Mesendoderm (in vitro differentiated cells): ENCODE results near the gene CAP2.

ENCODE experiments used
- DNase-seq: peaks from one replicate; pipeline ENCODE4 v3.0.0; 2013
- H2AK5ac ChIP-seq: 2 replicates; pipeline ENCODE4 v1.6.1; 2013; ENCODE audit warnings: low read length, inconsistent platforms
- H2BK120ac ChIP-seq: 2 replicates; pipeline ENCODE4 v1.6.1; 2013; ENCODE audit warnings: low read depth, mild to moderate bottlenecking, low read length, moderate library complexity, mixed read lengths
- H2BK15ac ChIP-seq: replicated peaks from 2 replicates; pipeline ENCODE4 v1.6.1; 2013; ENCODE audit warnings: low read depth, mild to moderate bottlenecking, moderate library complexity
- H2BK5ac ChIP-seq: 2 replicates; pipeline ENCODE4 v1.6.1; 2013; ENCODE audit warnings: low read length, inconsistent platforms
- H3K18ac ChIP-seq: 2 replicates; pipeline ENCODE4 v1.6.1; 2013; ENCODE audit warnings: mild to moderate bottlenecking, low read length, mixed read lengths
- H3K23ac ChIP-seq: one replicate; pipeline ENCODE4 v1.6.1; 2013; ENCODE audit warnings: low read length
- H3K27ac ChIP-seq: 2 replicates; pipeline ENCODE4 v1.5.1; 2013; ENCODE audit warnings: low read depth, mild to moderate bottlenecking, inconsistent platforms, low read length, moderate library complexity
- H3K27me3 ChIP-seq: 2 replicates; pipeline ENCODE4 v1.6.1; 2013; ENCODE audit warnings: low read length, control low read depth, mild to moderate bottlenecking, inconsistent platforms; ENCODE audit not compliant: insufficient read depth, poor library complexity
- H3K36me3 ChIP-seq: 2 replicates; pipeline ENCODE4 v1.6.1; 2013; ENCODE audit warnings: low read length, inconsistent platforms; ENCODE audit not compliant: control insufficient read depth, insufficient read depth
- H3K4ac ChIP-seq: one replicate; pipeline ENCODE4 v1.6.1; 2013; ENCODE audit warnings: low read depth, mild to moderate bottlenecking, low read length, moderate library complexity
- H3K4me1 ChIP-seq: 2 replicates; pipeline ENCODE4 v1.6.1; 2013; ENCODE audit warnings: low read depth, low read length, inconsistent platforms; ENCODE audit not compliant: control insufficient read depth
- H3K4me2 ChIP-seq: 2 replicates; pipeline ENCODE4 v1.6.1; 2013; ENCODE audit warnings: low read length
- H3K4me3 ChIP-seq: 2 replicates; pipeline ENCODE4 v1.5.1; 2013; ENCODE audit warnings: mild to moderate bottlenecking, low read length
- H3K56ac ChIP-seq: one replicate; pipeline ENCODE4 v1.6.1; 2013; ENCODE audit warnings: low read length
- H3K79me1 ChIP-seq: 2 replicates; pipeline ENCODE4 v1.6.1; 2013; ENCODE audit warnings: low read length, inconsistent platforms
- H3K79me2 ChIP-seq: 2 replicates; pipeline ENCODE4 v1.6.1; 2013; ENCODE audit warnings: mild to moderate bottlenecking, low read length; ENCODE audit not compliant: control insufficient read depth, insufficient read depth
- H3K9ac ChIP-seq: 2 replicates; pipeline ENCODE4 v1.6.1; 2013; ENCODE audit warnings: low read length, inconsistent platforms
- H4K5ac ChIP-seq: one replicate; pipeline ENCODE4 v1.6.1; 2013; ENCODE audit warnings: low read length
- H4K8ac ChIP-seq: one replicate; pipeline ENCODE4 v1.6.1; 2013; ENCODE audit warnings: low read depth, mild to moderate bottlenecking, control low read depth, low read length, moderate library complexity
- WGBS: extraction: QIAGEN DNeasy Blood & Tissue Kit; methylation state at CpG from one replicate; pipeline ENCODE4 v1.1.7; 2013; ENCODE audit warnings: low lambda C conversion rate, missing lambda C conversion rate; ENCODE audit not compliant: insufficient coverage; ENCODE audit errors: extremely low coverage; 5-methylcytosine and 5-hydroxymethylcytosine counted together

The CAP2 gene

DNA sequence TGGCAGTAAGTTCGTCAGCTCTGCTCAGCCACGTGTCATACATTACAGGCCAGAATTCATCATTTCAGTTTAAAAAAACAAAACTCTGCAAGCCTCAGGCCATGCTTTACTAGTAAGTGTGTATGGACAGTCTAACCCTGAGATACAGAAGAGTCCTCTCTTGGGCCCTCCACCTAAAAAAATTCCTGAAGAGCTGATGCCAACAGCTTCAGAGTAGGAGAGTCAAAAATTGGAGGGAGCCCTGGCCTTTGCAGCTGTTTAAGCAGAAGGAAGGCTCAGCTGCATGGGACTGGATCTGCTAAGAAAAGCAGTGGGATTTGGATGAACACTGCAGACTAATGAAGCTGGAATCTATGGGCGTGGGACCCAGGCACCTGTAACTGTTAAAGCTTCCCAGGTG is 159.5 kb downstream of the CAP2 start:
- Histone ChIP-seq H2BK15ac (no peak overlapping the region), H3K4me1 (no peaks in the 10 kb centered on the region), H2AK5ac (no peak overlapping the region), H2BK5ac (no peak overlapping the region), H3K4me2 (no peak overlapping the region), H3K23ac (no peak overlapping the region), H2BK120ac (no peak overlapping the region), H3K27me3 (no peaks in the 10 kb centered on the region), H3K79me1 (no peaks in the 10 kb centered on the region), H3K4ac (no peak overlapping the region), H4K5ac (no peak overlapping the region), H3K9ac (no peak overlapping the region), H3K56ac (no peak overlapping the region), H3K36me3 (no peaks in the 10 kb centered on the region), H3K4me3 (no peak overlapping the region), H3K79me2 (no peaks in the 10 kb centered on the region), H3K18ac (no peak overlapping the region), H4K8ac (no peak overlapping the region), H3K27ac (no peak overlapping the region)
- no peak for DNase-seq
- WGBS = no CpG with 5 or more reads among the region's 3 CpGs

DNA sequence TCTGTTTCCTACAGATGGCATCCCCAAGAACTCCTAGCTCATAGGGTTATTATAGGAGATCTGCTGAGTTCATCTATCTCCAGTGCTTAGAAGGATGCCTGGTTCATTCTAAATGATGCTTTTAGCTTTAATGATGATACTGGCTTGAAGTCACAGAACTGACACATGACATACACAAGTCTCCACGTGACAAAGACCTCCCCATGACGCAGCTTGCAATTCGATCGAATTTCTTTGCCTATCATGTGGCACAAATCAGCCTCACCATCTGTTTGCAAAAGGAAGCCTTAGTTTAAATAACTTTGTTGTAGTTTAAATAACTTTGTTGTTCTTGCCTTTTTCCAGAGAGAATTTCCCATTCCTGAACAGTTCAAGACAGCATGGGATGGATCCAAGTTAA is 162.6 kb downstream of the CAP2 start:
- H3K4me3 ChIP-seq = no peak overlapping the region
- H3K36me3 ChIP-seq = no peaks in the 10 kb centered on the region
- DNase-seq = no peak
- no peaks in the 10 kb centered on the region for H3K79me1 ChIP-seq
- H3K56ac ChIP-seq = no peak overlapping the region
- H3K18ac ChIP-seq = no peak overlapping the region
- H4K5ac ChIP-seq = no peak overlapping the region
- H3K9ac ChIP-seq = no peak overlapping the region
- H2BK15ac ChIP-seq = no peak overlapping the region
- H3K27ac ChIP-seq = no peak overlapping the region
- no peak overlapping the region for H2BK120ac ChIP-seq
- H2AK5ac ChIP-seq = no peak overlapping the region
- no peaks in the 10 kb centered on the region for H3K79me2 ChIP-seq
- no peak overlapping the region for H4K8ac ChIP-seq
- no peaks in the 10 kb centered on the region for H3K27me3 ChIP-seq
- H3K4me1 ChIP-seq = no peaks in the 10 kb centered on the region
- no peak overlapping the region for H2BK5ac ChIP-seq
- no peak overlapping the region for H3K4ac ChIP-seq
- H3K4me2 ChIP-seq = no peak overlapping the region
- no CpG with 5 or more reads among the region's 4 CpGs for WGBS
- no peak overlapping the region for H3K23ac ChIP-seq

DNA sequence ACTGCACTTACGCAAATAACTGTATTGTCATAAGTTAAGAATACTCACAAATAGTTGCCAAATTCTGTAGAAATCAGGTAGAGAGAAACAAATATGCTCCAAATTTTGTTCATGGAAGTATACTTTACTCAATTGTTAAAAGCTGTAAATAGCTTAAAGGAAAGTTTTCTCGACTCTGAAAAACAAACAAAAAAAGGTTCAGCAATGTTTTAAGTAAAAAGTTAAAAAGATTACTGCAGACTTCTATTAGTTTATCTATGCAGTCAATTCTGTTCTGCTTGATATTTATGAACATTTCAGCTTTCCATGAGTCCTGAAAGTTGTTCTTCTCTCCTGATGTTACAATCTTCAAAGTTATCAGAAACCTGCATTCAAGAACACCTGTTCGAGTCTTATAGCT is 169.2 kb downstream of the CAP2 start:
- Histone ChIP-seq H4K5ac (no peak overlapping the region), H3K27ac (no peak overlapping the region), H3K27me3 (no peaks in the 10 kb centered on the region), H3K36me3 (no peaks in the 10 kb centered on the region), H3K79me1 (no peaks in the 10 kb centered on the region), H3K23ac (no peak overlapping the region), H3K9ac (no peak overlapping the region), H3K56ac (no peak overlapping the region), H3K79me2 (no peaks in the 10 kb centered on the region), H2BK120ac (no peak overlapping the region), H2BK15ac (no peak overlapping the region), H3K18ac (no peak overlapping the region), H2BK5ac (no peak overlapping the region), H3K4me2 (no peak overlapping the region), H4K8ac (no peak overlapping the region), H3K4me1 (no peaks in the 10 kb centered on the region), H3K4me3 (no peak overlapping the region), H2AK5ac (no peak overlapping the region), H3K4ac (no peak overlapping the region)
- DNase-seq = peak; percentile 30
- WGBS = no CpG with 5 or more reads among the region's 3 CpGs

DNA sequence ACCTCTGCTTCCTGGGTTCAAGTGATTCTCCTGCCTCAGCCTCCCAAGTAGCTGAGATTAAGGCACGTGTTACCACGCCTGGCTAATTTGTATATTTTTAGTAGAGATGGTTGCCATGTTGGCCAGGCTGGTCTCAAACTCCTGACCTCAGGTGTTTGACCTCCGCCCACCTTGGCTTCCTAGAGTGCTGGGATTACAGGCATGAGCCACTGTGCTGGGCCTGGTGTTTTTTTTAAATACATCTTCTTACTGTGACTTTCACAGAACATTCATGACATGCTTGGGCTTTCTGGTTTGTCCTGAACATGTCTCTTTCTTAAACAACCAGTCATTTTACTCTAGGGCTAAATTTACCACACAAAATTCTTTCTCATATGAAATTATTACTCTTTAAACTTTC is 172.0 kb downstream of the CAP2 start:
- no peak overlapping the region for H3K4ac ChIP-seq
- no peak overlapping the region for H4K8ac ChIP-seq
- H3K27me3 ChIP-seq = no peaks in the 10 kb centered on the region
- H3K79me2 ChIP-seq = no peaks in the 10 kb centered on the region
- no peak overlapping the region for H3K27ac ChIP-seq
- H2BK120ac ChIP-seq = no peak overlapping the region
- H4K5ac ChIP-seq = no peak overlapping the region
- no peak overlapping the region for H3K4me3 ChIP-seq
- no peak overlapping the region for H3K18ac ChIP-seq
- no peaks in the 10 kb centered on the region for H3K4me1 ChIP-seq
- no peak overlapping the region for H3K9ac ChIP-seq
- no CpG with 5 or more reads among the region's 3 CpGs for WGBS
- no peak overlapping the region for H3K4me2 ChIP-seq
- H2BK5ac ChIP-seq = no peak overlapping the region
- peak; percentile 38 for DNase-seq
- H2AK5ac ChIP-seq = no peak overlapping the region
- no peak overlapping the region for H2BK15ac ChIP-seq
- H3K36me3 ChIP-seq = no peaks in the 10 kb centered on the region
- H3K56ac ChIP-seq = no peak overlapping the region
- H3K79me1 ChIP-seq = no peaks in the 10 kb centered on the region
- no peak overlapping the region for H3K23ac ChIP-seq

DNA sequence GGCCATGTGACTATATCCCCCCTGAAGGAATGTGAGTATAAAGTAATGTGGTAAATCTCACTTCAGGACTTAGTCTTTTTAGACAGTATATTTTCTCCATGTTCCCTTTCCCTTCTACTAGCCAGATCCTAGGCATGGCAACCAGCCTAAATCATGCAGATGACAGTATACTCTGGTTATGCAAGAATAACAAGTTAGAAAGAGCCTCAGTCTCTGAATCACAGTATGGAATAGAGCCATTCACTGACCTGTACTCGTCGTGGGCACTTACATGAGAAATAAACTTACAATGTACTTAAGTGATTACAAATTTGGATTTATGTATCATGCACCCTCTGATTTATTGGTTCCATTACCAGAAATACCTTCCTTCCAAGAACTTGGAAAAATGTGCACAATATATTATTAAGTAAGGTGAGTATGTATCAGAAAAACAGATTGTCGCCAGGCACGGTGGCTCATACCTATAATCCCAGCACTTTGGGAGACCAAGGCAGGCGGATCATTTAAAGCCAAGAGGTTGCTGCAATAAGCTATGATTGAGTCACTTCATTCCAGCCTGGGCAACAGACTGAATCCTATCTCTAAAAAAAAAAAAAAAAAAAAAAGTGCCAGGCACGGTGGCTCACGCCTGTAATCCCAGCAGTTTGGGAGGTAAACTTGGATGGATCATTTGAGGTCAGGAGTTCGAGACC is 181.6 kb downstream of the CAP2 start:
- no peak for DNase-seq
- WGBS = no CpG with 5 or more reads among the region's 8 CpGs
- no peak overlapping the region for H2BK15ac ChIP-seq

DNA sequence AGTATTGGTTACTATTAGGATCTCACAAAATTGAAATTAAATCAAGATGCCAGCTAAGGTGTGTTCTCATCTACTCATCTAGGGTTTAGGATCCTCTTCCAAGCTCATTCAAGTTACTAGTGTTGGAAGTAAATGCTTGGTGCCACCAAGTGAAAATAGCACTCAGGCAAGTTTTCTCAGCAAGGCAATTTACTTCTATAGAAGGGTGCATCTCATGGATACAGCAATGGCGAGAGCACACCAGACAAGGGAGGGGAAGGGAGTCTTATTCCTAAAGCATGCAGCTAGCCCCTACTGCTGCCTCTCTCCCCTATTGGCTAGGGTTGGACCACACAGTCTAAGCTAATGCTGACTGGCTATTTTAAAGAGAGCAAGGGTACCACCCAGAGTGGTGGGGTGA is 183.7 kb downstream of the CAP2 start:
- Histone ChIP-seq H3K79me1 (no peaks in the 10 kb centered on the region), H3K23ac (no peak overlapping the region), H4K8ac (no peak overlapping the region), H3K27me3 (no peaks in the 10 kb centered on the region), H3K4me3 (no peak overlapping the region), H3K4me2 (no peak overlapping the region), H3K18ac (no peak overlapping the region), H3K9ac (no peak overlapping the region), H2BK15ac (no peak overlapping the region), H4K5ac (no peak overlapping the region), H3K4me1 (no peaks in the 10 kb centered on the region), H3K4ac (no peak overlapping the region), H2BK5ac (no peak overlapping the region), H3K36me3 (no peaks in the 10 kb centered on the region), H3K79me2 (no peaks in the 10 kb centered on the region), H2AK5ac (no peak overlapping the region), H3K56ac (no peak overlapping the region), H2BK120ac (no peak overlapping the region), H3K27ac (no peak overlapping the region)
- DNase-seq = peak; percentile 27
- no CpG with 5 or more reads among the region's 1 CpG for WGBS

More for the DNA sequence above, 181.6 kb downstream of the CAP2 start:
- no peak overlapping the region for H3K4me3 ChIP-seq
- no peak overlapping the region for H3K4ac ChIP-seq
- no peak overlapping the region for H2BK5ac ChIP-seq
- H3K4me1 ChIP-seq = no peaks in the 10 kb centered on the region
- no peaks in the 10 kb centered on the region for H3K36me3 ChIP-seq
- H4K5ac ChIP-seq = no peak overlapping the region
- H3K27me3 ChIP-seq = no peaks in the 10 kb centered on the region
- H2AK5ac ChIP-seq = no peak overlapping the region
- no peak overlapping the region for H2BK120ac ChIP-seq
- no peak overlapping the region for H3K56ac ChIP-seq
- no peaks in the 10 kb centered on the region for H3K79me1 ChIP-seq
- H3K79me2 ChIP-seq = no peaks in the 10 kb centered on the region
- H4K8ac ChIP-seq = no peak overlapping the region
- no peak overlapping the region for H3K18ac ChIP-seq
- H3K9ac ChIP-seq = no peak overlapping the region
- H3K23ac ChIP-seq = no peak overlapping the region
- no peak overlapping the region for H3K27ac ChIP-seq
- no peak overlapping the region for H3K4me2 ChIP-seq
